ENCODE results near the gene TGFBR3. TPM values are rescaled to one million over a fixed set of nuclear protein-coding genes. Genes with fewer than 3 reads are reported as not detected.

The TGFBR3 gene
- total and polyA plus RNA-seq, 8 donors, result 21.7 to 54.6 (median 45.1) TPM

DNA sequence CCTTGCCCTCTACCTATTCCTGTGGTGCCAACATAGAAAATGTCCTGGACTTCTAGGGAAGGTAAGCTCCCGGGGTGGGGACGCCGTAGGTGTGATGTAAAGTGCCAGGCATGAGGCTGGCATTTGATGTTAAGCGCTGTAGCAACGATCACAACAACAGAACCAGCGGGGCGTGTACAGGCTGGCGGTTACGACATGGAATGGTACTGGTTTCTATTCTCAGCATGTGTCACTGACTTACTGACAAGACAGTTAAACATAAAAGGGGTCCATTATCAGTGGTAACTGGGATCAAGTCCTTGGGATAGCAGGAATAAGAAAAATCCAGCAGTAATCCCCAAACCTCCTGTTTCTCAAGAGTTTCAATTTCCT is 58.9 kb downstream of the TGFBR3 start:
- Histone ChIP-seq H3K27me3 (no peaks in the 10 kb centered on the region), H3K27ac (peak overlapping the region in 1 of 2 donors; percentile 20), H3K4me3 (no peak overlapping the region), H3K4me1 (peaks cover 26 to 30% of the 10 kb centered on the region in 2 donors), H3K36me3 (no peaks in the 10 kb centered on the region), H3K9me3 (no peaks in the 10 kb centered on the region)
- DNase-seq (peak in 1 of 4 donors; percentile 44), ATAC-seq (peak; percentile 74)
- TF ChIP-seq, protein P1, sequence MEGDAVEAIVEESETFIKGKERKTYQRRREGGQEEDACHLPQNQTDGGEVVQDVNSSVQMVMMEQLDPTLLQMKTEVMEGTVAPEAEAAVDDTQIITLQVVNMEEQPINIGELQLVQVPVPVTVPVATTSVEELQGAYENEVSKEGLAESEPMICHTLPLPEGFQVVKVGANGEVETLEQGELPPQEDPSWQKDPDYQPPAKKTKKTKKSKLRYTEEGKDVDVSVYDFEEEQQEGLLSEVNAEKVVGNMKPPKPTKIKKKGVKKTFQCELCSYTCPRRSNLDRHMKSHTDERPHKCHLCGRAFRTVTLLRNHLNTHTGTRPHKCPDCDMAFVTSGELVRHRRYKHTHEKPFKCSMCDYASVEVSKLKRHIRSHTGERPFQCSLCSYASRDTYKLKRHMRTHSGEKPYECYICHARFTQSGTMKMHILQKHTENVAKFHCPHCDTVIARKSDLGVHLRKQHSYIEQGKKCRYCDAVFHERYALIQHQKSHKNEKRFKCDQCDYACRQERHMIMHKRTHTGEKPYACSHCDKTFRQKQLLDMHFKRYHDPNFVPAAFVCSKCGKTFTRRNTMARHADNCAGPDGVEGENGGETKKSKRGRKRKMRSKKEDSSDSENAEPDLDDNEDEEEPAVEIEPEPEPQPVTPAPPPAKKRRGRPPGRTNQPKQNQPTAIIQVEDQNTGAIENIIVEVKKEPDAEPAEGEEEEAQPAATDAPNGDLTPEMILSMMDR (IDR thresholded peaks at IDR 0.05), result no peak
- intact Hi-C loops (cut with DNase I), result no loop called here

DNA sequence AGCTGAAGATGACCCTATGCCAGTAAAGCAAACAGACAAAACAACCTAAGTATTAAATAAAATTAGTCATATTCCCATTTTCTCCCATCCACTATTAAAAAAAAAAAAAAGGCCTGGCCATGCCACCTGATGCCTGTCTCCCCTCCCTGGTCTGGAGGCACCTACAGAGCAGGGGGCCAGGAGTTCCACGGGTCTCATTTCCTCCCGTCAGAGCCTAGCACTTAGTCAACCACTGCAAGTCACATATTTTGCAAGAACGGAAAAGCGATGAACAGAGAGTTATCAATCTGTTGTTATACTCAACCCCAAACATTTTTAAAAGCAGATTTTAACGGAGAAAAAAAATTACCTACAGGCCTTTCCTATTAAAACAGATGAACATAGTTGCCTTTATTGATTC is 59.3 kb downstream of the TGFBR3 start:
- no peak overlapping the region for H3K4me3 ChIP-seq
- ATAC-seq (no peak), DNase-seq (no peak)
- intact Hi-C loops (cut with DNase I), result no loop called here
- H3K4me1 ChIP-seq, result peaks cover 26 to 27% of the 10 kb centered on the region in 2 donors
- H3K9me3 ChIP-seq, result no peaks in the 10 kb centered on the region
- no peaks in the 10 kb centered on the region for H3K27me3 ChIP-seq
- no peaks in the 10 kb centered on the region for H3K36me3 ChIP-seq
- H3K27ac ChIP-seq, result peak overlapping the region in 1 of 2 donors; percentile 20
- TF ChIP-seq, protein P1 (IDR thresholded peaks at IDR 0.05), result no peak

DNA sequence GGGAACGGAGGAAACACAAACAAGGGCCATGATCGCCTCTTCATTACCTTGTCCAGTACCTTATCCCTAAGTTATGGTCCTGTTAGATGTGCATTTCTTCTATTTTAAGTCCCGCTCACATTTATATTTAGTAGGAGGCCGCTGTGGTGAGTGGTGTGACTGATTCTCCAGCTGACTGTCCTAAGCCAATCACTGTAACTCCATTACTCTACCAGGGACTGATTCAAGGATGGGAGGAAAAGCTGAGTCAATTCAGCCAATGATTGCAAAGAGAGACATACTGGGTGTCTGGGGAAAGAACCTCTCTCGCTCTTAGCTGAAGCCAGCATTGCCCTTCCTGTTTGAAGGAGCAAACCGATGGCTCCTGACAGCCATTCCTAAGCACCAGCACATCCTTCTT is 59.7 kb downstream of the TGFBR3 start:
- ATAC-seq (no peak), DNase-seq (no peak)
- no peaks in the 10 kb centered on the region for H3K36me3 ChIP-seq
- no peaks in the 10 kb centered on the region for H3K27me3 ChIP-seq
- no peaks in the 10 kb centered on the region for H3K9me3 ChIP-seq
- TF ChIP-seq, protein P1 (IDR thresholded peaks at IDR 0.05), result no peak
- H3K4me3 ChIP-seq, result no peak overlapping the region
- H3K27ac ChIP-seq, result no peak overlapping the region
- H3K4me1 ChIP-seq, result peaks cover 22 to 27% of the 10 kb centered on the region in 2 donors
- intact Hi-C loops (cut with DNase I), result no loop called here

DNA sequence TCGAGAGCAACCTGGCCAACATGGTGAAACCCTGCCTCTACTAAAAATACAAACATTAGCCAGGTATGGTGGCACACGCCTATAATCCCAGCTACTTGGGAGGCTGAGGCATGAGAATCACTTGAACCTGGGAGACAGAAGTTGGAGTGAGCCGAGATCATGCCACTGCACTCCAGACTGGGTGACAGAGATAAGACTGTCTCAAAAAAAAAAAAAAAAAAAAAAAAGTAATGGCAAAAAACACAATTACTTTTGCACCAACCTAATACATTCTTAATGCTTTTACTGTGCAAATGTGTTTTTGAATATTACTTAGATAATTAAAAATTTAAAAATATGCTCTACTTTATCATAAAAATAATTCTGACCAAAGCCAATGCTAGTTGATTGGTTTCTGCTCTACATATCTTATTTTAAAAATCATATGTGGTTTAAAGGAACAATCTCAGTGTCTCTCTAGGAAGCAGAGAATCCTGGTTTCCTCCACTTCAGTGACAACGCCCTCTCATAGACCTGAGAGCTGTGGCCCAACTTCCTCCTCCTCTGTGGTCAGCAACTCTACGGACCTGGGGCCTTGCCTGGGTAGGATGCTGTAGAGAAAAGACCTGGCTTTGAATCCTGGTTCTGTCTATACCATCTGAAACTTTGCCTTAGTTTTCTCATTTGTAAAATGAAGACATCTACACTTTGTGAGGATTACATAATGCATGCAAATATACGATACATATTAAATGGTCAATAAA is 64.7 kb downstream of the TGFBR3 start:
- Histone ChIP-seq H3K36me3 (no peaks in the 10 kb centered on the region), H3K27me3 (no peaks in the 10 kb centered on the region), H3K4me3 (no peak overlapping the region), H3K9me3 (no peaks in the 10 kb centered on the region), H3K27ac (no peak overlapping the region), H3K4me1 (peaks cover 6 to 24% of the 10 kb centered on the region in 2 donors)
- TF ChIP-seq, protein P1 (IDR thresholded peaks at IDR 0.05), result no peak
- intact Hi-C loops (cut with DNase I), result no loop called here
- ATAC-seq (peak; percentile 58), DNase-seq (no peak)

DNA sequence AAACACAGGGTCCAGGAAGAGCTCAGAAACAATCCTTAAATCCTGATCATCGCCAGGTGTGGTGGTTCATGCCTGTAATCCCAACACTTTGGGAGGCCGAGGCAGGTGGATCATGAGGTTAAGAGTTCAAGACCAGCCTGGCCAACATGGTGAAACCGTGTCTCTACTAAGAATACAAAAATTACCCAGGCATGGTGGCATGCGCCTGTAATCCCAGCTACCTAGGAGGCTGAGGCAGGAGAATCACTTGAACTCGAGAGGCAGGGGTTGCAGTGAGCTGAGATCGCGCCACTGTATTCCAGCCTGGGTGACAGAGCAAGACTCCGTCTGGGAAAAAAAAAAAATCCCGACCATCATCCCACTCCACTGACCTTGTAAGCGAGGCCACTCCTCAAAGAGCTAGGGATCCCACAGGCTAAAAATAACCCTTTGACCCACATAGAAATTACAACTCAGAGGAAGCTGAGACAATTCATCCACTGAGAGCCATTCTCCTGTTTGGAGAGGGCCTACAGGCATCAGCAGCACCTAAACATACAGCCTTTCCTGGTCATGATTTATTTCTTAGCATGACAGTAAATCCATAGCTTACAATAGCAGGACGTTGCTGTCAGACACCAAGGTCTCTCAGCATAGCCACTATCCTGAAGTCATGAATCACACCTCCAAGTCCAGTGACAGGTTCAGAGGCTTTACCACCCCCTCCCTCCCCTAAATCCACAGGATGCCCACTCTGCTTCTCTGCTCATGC is 66.7 kb downstream of the TGFBR3 start:
- H3K4me1 ChIP-seq, result peaks cover 6 to 24% of the 10 kb centered on the region in 2 donors
- TF ChIP-seq, protein P1 (IDR thresholded peaks at IDR 0.05), result no peak
- DNase-seq (no peak), ATAC-seq (no peak)
- H3K36me3 ChIP-seq, result no peaks in the 10 kb centered on the region
- H3K27me3 ChIP-seq, result no peaks in the 10 kb centered on the region
- no peak overlapping the region for H3K4me3 ChIP-seq
- no peak overlapping the region for H3K27ac ChIP-seq
- intact Hi-C loops (cut with DNase I), result no loop called here
- H3K9me3 ChIP-seq, result no peaks in the 10 kb centered on the region

All from left lung (tissue), 10 donors.